HepG2 (cell line): ENCODE measurements around the gene PMS1. TPM values are rescaled to one million over a fixed set of nuclear protein-coding genes. Genes with fewer than 3 reads are reported as not detected.

Experiments
- ARID2 ChIP-seq: sonication (generic); formaldehyde crosslinking; IDR thresholded peaks from 2 replicates; pipeline ENCODE4 v1.8.1; 2022; ENCODE audit warnings: mild to moderate bottlenecking, missing genetic modification reagents, borderline replicate concordance
- CAMTA2 ChIP-seq: sonication (generic); formaldehyde crosslinking; IDR thresholded peaks from 2 replicates; pipeline ENCODE4 v1.4.0; 2020; ENCODE audit warnings: mild to moderate bottlenecking, missing genetic modification reagents, borderline replicate concordance
- CC2D1A ChIP-seq: sonication (generic); formaldehyde crosslinking; IDR thresholded peaks from 2 replicates; pipeline ENCODE4 v1.8.1; 2023; ENCODE audit warnings: mild to moderate bottlenecking, missing genetic modification reagents
- CHCHD3 ChIP-seq: sonication (generic); formaldehyde crosslinking; IDR thresholded peaks from 2 replicates; pipeline ENCODE4 v1.8.0; 2022; ENCODE audit warnings: mild to moderate bottlenecking, missing genetic modification reagents, moderate library complexity
- CTCF ChIP-seq: sonication (generic); formaldehyde crosslinking; IDR thresholded peaks from 2 replicates; pipeline ENCODE4 v1.5.0; 2020; ENCODE audit warnings: mild to moderate bottlenecking, missing genetic modification reagents, moderate library complexity
- DPF2 ChIP-seq: sonication (generic); formaldehyde crosslinking; IDR thresholded peaks from 2 replicates; pipeline ENCODE4 v1.4.0; 2020; ENCODE audit warnings: mild to moderate bottlenecking, low read depth, missing genetic modification reagents, borderline replicate concordance
- GATAD1 ChIP-seq: IDR thresholded peaks from 2 replicates; pipeline ENCODE4 v1.6.1; 2016; ENCODE audit warnings: missing genetic modification reagents, missing compliant biosample characterization
- HINFP ChIP-seq: sonication (generic); formaldehyde crosslinking; IDR thresholded peaks from 2 replicates; pipeline ENCODE4 v1.4.0; 2020; ENCODE audit warnings: low read depth, mild to moderate bottlenecking, missing genetic modification reagents
- MAF1 ChIP-seq: sonication (generic); formaldehyde crosslinking; IDR thresholded peaks from 2 replicates; pipeline ENCODE4 v1.5.0; 2020; ENCODE audit warnings: missing genetic modification reagents, borderline replicate concordance
- MYC ChIP-seq: sonication (generic); formaldehyde crosslinking; IDR thresholded peaks from 2 replicates; pipeline ENCODE4 v1.9.0; 2021; ENCODE audit warnings: missing genetic modification reagents, borderline replicate concordance
- MZF1 ChIP-seq: sonication (generic); formaldehyde crosslinking; IDR thresholded peaks from 2 replicates; pipeline ENCODE4 v1.8.1; 2023; ENCODE audit warnings: mild to moderate bottlenecking, missing genetic modification reagents, borderline replicate concordance
- PAWR ChIP-seq: sonication (generic); formaldehyde crosslinking; IDR thresholded peaks from 2 replicates; pipeline ENCODE4 v1.4.0; 2020; ENCODE audit warnings: missing genetic modification reagents, mild to moderate bottlenecking, borderline replicate concordance
- PRMT3 ChIP-seq: sonication (generic); formaldehyde crosslinking; IDR thresholded peaks from 2 replicates; pipeline ENCODE4 v1.8.1; 2022; ENCODE audit warnings: low read depth, mild to moderate bottlenecking, moderate library complexity, missing genetic modification reagents, borderline replicate concordance
- RBAK ChIP-seq: sonication (generic); formaldehyde crosslinking; IDR thresholded peaks from 2 replicates; pipeline ENCODE4 v1.5.1; 2020; ENCODE audit warnings: mild to moderate bottlenecking, missing genetic modification reagents
- SOX5 ChIP-seq: IDR thresholded peaks from 2 replicates; pipeline ENCODE4 v1.6.1; 2016; ENCODE audit warnings: borderline replicate concordance
- U2AF1 ChIP-seq: fragments of 200-400 bp; formaldehyde crosslinking; optimal IDR thresholded peaks from 2 replicates; pipeline ENCODE3; 2017; ENCODE audit warnings: mild to moderate bottlenecking, low read depth, low read length
- ZFP82 ChIP-seq: sonication (generic); formaldehyde crosslinking; IDR thresholded peaks from 2 replicates; pipeline ENCODE4 v1.5.1; 2020; ENCODE audit warnings: mild to moderate bottlenecking, missing genetic modification reagents, borderline replicate concordance
- ZMAT3 ChIP-seq: sonication (generic); formaldehyde crosslinking; conservative IDR thresholded peaks from 2 replicates; pipeline ENCODE4 v1.7.0; 2021; ENCODE audit warnings: missing genetic modification reagents
- ZNF101 ChIP-seq: sonication (generic); formaldehyde crosslinking; IDR thresholded peaks from 2 replicates; pipeline ENCODE4 v1.4.0; 2020; ENCODE audit warnings: mild to moderate bottlenecking, low read depth, missing genetic modification reagents, borderline replicate concordance
- ZNF260 ChIP-seq: sonication (generic); formaldehyde crosslinking; IDR thresholded peaks from 2 replicates; pipeline ENCODE4 v1.4.0; 2020; ENCODE audit warnings: missing genetic modification reagents, low read depth, mild to moderate bottlenecking, borderline replicate concordance
- ZNF570 ChIP-seq: sonication (generic); formaldehyde crosslinking; IDR thresholded peaks from 2 replicates; pipeline ENCODE4 v1.4.0; 2020; ENCODE audit warnings: mild to moderate bottlenecking, missing genetic modification reagents, borderline replicate concordance
- ZNF589 ChIP-seq: sonication (generic); formaldehyde crosslinking; conservative IDR thresholded peaks from 2 replicates; pipeline ENCODE4 v1.8.0; 2022; ENCODE audit warnings: mild to moderate bottlenecking, moderate library complexity, missing genetic modification reagents
- ZNF687 ChIP-seq: sonication (generic); formaldehyde crosslinking; IDR thresholded peaks from 2 replicates; pipeline ENCODE4 v1.5.1; 2020; ENCODE audit warnings: mild to moderate bottlenecking, missing genetic modification reagents, moderate library complexity
- ZNF841 ChIP-seq: sonication (generic); formaldehyde crosslinking; IDR thresholded peaks from 2 replicates; pipeline ENCODE4 v1.8.1; 2023; ENCODE audit warnings: missing genetic modification reagents, borderline replicate concordance
- polyA plus RNA-seq, 8 experiments: library from polyadenylated mRNA; depleted of rRNA in 3 of 8; stranded (reverse) in 7 of 8; unstranded in 1 of 8; fragments of >200 nt; fragmentation: Illumina TruSeq in 4 of 8; extraction: Trizol in 4 of 8; gene quantifications; 2 replicates each; pipeline versions ENCODE4 v1.2.1 to v1.2.3, GENCODE V29; 2011 to 2016; ENCODE audit warnings: low read depth in 4 of 8, missing spikeins in 1 of 8, mixed read lengths in 1 of 8; ENCODE audit not compliant: insufficient read depth in 1 of 8
- total RNA-seq, 5 experiments: library from RNA; depleted of rRNA; stranded (reverse); fragments of >200 nt; fragmentation: Illumina TruSeq; extraction: Trizol; gene quantifications; 2 replicates each; pipeline ENCODE4 v1.2.3, GENCODE V29; 2016; ENCODE audit warnings: low read depth in 1 of 5

The PMS1 gene
- total and polyA plus RNA-seq, 2 of the 13 experiments (the other 11 are each of a cell fraction or from before 2014, with no cell fraction given): 14.6 to 39.9 TPM

GRCh38 chr2:189783451-189783926 lies 761 bp upstream of the PMS1 start (continued):
- no peak for TF ChIP-seq ZNF101 (CRISPR knock-in tag)
- peak; percentile 30; the same call in 1 of the 2 replicates for TF ChIP-seq DPF2
- TF ChIP-seq MYC: no peak
- no peak for TF ChIP-seq HINFP (CRISPR knock-in tag)
- TF ChIP-seq ZNF589: 0 out of 2 replicates have a peak, but pooled peaks have one; percentile 29
- TF ChIP-seq SOX5 (CRISPR knock-in tag): no peak
- no peak for TF ChIP-seq MZF1 (CRISPR knock-in tag)
- TF ChIP-seq ZFP82 (CRISPR knock-in tag): no peak
- TF ChIP-seq CAMTA2: no peak
- TF ChIP-seq U2AF1: peak; percentile 43
- TF ChIP-seq CTCF (CRISPR knock-in tag): no peak
- no peak for TF ChIP-seq PRMT3 (CRISPR knock-in tag)
- TF ChIP-seq RBAK (CRISPR knock-in tag): no peak; the same call in 1 of the 2 replicates
- TF ChIP-seq ZNF570 (CRISPR knock-in tag): no peak
- no peak for TF ChIP-seq ZNF687 (CRISPR knock-in tag)
- no peak for TF ChIP-seq ARID2 (CRISPR knock-in tag)
- TF ChIP-seq CC2D1A: no peak
- TF ChIP-seq PAWR: no peak
- TF ChIP-seq ZNF260 (CRISPR knock-in tag): no peak
- peak; percentile 45 for TF ChIP-seq GATAD1 (CRISPR knock-in tag)
- no peak for TF ChIP-seq ZNF841
- TF ChIP-seq ZMAT3 (CRISPR knock-in tag): no peak
- no peak for TF ChIP-seq CHCHD3 (CRISPR knock-in tag)
- no peak for TF ChIP-seq MAF1
